ENCODE measurements around the gene STX7. TPM values are rescaled to one million over a fixed set of nuclear protein-coding genes. Genes with fewer than 3 reads are reported as not detected.

Gene STX7
- polyA plus RNA-seq, 1 experiment = 42.7 TPM

DNA sequence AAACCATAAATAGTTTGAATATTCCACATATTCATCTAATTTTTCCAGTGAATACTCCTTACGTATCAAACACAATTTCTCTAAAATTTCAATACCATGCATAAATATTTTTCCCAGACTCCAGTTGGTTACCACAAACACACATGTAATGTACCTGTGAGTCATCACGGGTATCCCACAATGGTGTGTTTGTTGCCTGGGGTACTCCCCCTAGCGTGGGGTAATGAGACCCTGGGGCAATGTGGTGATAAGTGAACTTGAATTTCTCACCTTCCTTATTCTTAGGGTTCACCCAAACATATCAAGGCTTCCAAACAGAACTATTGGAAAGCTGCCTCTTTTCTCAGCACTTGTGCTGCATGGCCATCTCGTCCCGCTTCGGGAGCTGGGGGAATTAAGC is 51.0 kb downstream of the STX7 start:
- Histone ChIP-seq H3K4me3 (ENCODE audit: low read depth, low read length) (no peak overlapping the region), H3K27me3 (ENCODE audit: control insufficient read depth, insufficient read depth, low read length) (no peaks in the 10 kb centered on the region), H3K9me3 (ENCODE audit: control insufficient read depth, insufficient read depth, low read length) (no peaks in the 10 kb centered on the region), H3K27ac (ENCODE audit: low read depth, low read length) (no peak overlapping the region)
- no peak for DNase-seq (ENCODE audit: low read depth, low spot score)
- POLR2A ChIA-PET = no interaction called here
- TF ChIP-seq, protein P1, sequence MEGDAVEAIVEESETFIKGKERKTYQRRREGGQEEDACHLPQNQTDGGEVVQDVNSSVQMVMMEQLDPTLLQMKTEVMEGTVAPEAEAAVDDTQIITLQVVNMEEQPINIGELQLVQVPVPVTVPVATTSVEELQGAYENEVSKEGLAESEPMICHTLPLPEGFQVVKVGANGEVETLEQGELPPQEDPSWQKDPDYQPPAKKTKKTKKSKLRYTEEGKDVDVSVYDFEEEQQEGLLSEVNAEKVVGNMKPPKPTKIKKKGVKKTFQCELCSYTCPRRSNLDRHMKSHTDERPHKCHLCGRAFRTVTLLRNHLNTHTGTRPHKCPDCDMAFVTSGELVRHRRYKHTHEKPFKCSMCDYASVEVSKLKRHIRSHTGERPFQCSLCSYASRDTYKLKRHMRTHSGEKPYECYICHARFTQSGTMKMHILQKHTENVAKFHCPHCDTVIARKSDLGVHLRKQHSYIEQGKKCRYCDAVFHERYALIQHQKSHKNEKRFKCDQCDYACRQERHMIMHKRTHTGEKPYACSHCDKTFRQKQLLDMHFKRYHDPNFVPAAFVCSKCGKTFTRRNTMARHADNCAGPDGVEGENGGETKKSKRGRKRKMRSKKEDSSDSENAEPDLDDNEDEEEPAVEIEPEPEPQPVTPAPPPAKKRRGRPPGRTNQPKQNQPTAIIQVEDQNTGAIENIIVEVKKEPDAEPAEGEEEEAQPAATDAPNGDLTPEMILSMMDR (IDR thresholded peaks at IDR 0.05; ENCODE audit: low read depth, low read length) = no peak
- CTCF ChIA-PET = interaction anchor here (1.0 to 1.2 kb wide), 2 partner anchors 162 to 182 kb away, joined by 3 to 6 read pairs; no protein-coding TSS in a partner anchor

DNA sequence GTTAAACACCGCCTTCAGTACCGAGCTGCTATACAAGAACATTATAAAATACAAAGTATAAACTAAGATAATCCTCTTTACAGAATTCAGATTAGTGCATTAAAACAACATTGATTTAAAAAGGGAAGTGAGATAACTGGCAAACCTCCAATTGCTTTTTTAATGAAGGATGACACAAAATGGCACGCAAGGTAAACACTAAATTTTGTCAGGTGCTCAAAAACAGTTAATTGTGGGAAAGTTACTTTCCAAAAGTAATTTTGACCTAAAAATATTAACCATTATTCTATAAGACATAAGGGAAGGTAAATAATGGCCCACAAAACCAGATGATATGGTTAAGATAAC is 53.3 kb downstream of the STX7 start:
- TF ChIP-seq, protein P1 (IDR thresholded peaks at IDR 0.05; ENCODE audit: low read depth, low read length) = no peak
- DNase-seq (ENCODE audit: low read depth, low spot score) = no peak
- H3K27ac ChIP-seq (ENCODE audit: low read depth, low read length) = no peak overlapping the region
- no peaks in the 10 kb centered on the region for H3K9me3 ChIP-seq (ENCODE audit: control insufficient read depth, insufficient read depth, low read length)
- no peak overlapping the region for H3K4me3 ChIP-seq (ENCODE audit: low read depth, low read length)
- CTCF ChIA-PET = no interaction called here
- POLR2A ChIA-PET = no interaction called here
- no peaks in the 10 kb centered on the region for H3K27me3 ChIP-seq (ENCODE audit: control insufficient read depth, insufficient read depth, low read length)

DNA sequence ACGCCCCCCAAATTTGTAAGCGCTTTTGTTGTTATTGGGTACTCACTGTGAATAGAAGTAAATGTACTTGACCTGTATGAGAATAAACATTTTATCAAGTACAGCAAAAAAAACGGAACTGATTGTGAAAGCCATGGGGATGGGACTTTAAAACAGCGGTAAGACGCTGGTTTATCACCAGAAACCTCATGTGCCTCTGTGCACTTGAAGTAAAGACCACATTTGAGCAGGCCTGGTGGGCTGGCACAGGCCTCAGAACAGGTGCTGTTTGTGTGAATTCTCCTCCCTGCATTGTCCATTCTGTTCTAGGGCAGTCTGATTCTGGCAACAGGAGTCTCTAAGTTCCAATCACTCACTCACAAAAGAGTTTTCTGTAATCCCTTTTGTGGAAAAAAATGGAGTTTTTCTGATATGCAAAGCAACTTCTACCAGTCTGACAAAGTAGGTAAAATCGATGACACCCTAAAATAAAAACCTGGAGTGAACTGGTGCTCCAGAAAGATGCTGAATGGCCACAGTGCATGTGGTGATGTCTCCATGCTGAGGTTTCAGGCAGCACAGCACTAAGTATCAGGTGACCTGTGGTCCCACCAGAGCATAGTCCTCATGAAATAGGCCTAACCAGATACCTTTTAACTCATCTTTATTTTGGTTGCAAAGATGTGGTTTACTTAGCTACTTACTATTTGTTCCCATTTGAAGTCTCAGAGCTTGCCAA is 53.9 kb downstream of the STX7 start:
- H3K27ac ChIP-seq (ENCODE audit: low read depth, low read length) = no peak overlapping the region
- POLR2A ChIA-PET = no interaction called here

DNA sequence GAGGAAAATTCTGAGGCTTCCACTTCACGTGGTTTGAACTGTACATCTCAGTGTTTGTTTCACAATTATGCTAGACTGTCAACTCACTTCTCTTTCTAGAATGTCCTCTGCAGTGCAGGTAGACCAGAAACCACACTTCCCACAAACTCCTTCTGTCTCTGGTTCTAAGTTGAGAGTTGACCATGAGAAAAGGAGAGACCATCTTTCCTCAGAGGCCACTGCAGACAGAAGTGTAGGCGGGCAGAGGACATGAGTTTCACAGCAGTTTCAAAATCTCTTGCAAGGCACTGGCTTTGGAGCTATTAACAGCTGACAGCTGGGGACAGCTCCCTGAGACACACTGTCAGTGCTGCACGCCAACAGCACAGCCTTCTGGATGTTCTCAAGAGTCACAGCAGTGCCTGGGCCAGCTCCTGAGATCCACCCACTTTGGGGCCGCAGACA is 56.2 kb downstream of the STX7 start:
- H3K27me3 ChIP-seq (ENCODE audit: control insufficient read depth, insufficient read depth, low read length) = no peaks in the 10 kb centered on the region
- H3K4me3 ChIP-seq (ENCODE audit: low read depth, low read length) = no peak overlapping the region
- TF ChIP-seq, protein P1 (IDR thresholded peaks at IDR 0.05; ENCODE audit: low read depth, low read length) = no peak
- CTCF ChIA-PET = interaction anchor here (1.0 to 2.1 kb wide), 3 partner anchors 11 to 541 kb away, joined by 3 to 10 read pairs (median 3); no protein-coding TSS in a partner anchor
- POLR2A ChIA-PET = no interaction called here
- no peak overlapping the region for H3K27ac ChIP-seq (ENCODE audit: low read depth, low read length)
- no peak for DNase-seq (ENCODE audit: low read depth, low spot score)
- H3K9me3 ChIP-seq (ENCODE audit: control insufficient read depth, insufficient read depth, low read length) = no peaks in the 10 kb centered on the region

More for the DNA sequence above, 53.9 kb downstream of the STX7 start:
- CTCF ChIA-PET = no interaction called here
- no peak overlapping the region for H3K4me3 ChIP-seq (ENCODE audit: low read depth, low read length)
- no peaks in the 10 kb centered on the region for H3K27me3 ChIP-seq (ENCODE audit: control insufficient read depth, insufficient read depth, low read length)
- TF ChIP-seq, protein P1 (IDR thresholded peaks at IDR 0.05; ENCODE audit: low read depth, low read length) = no peak
- H3K9me3 ChIP-seq (ENCODE audit: control insufficient read depth, insufficient read depth, low read length) = no peaks in the 10 kb centered on the region
- no peak for DNase-seq (ENCODE audit: low read depth, low spot score)

DNA sequence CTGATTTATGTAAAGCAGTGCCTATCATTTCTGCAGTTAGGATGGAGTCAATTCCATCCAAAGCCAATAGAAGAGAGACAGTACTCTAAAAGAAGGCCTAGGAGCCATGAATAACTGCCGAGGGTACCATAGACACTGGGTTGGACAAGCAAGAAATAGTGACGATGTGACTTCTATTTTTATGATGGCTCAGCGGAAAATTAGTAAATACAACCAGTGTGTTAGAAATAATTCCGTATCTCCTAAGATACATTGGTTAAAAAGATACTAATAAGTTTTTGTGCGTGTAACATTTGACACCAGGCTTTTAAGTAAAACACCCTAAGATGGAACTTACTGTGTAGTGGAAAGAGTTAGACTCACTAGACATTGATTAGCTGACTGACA is 66.1 kb downstream of the STX7 start:
- H3K4me3 ChIP-seq (ENCODE audit: low read depth, low read length) = no peak overlapping the region
- DNase-seq (ENCODE audit: low read depth, low spot score) = no peak
- ChIA-PET POLR2A (no interaction called here), CTCF (interaction anchor here (1.0 kb wide), 1 partner anchor 146 kb away, joined by 4 read pairs; no protein-coding TSS in a partner anchor)
- H3K27ac ChIP-seq (ENCODE audit: low read depth, low read length) = no peak overlapping the region
- no peaks in the 10 kb centered on the region for H3K27me3 ChIP-seq (ENCODE audit: control insufficient read depth, insufficient read depth, low read length)
- TF ChIP-seq, protein P1 (IDR thresholded peaks at IDR 0.05; ENCODE audit: low read depth, low read length) = no peak
- H3K9me3 ChIP-seq (ENCODE audit: control insufficient read depth, insufficient read depth, low read length) = no peaks in the 10 kb centered on the region
